ENCODE measurements around the gene UBR7.
"Not testable (repeated sequence)": the region's sequence is repeated elsewhere in the genome, so short reads cannot be mapped to it uniquely, and the experiment has no call there.

Gene UBR7

GRCh38 chr14:93199031-93199430 lies 8.0 kb upstream of the UBR7 start:
- no peak for DNase-seq

- no peak for DNase-seq
Observed at GRCh38 chr14:93200553-93200952, 6.5 kb upstream of the UBR7 start.

- DNase-seq: no peak
Observed at GRCh38 chr14:93201155-93201704, 5.8 kb upstream of the UBR7 start.

GRCh38 chr14:93207468-93208308 lies 632 bp downstream of the UBR7 start:
- no peak for DNase-seq

- DNase-seq: no peak
Observed at GRCh38 chr14:93212432-93212831, 5.4 kb downstream of the UBR7 start.

GRCh38 chr14:93214598-93214997 lies 7.5 kb downstream of the UBR7 start:
- DNase-seq: no peak

GRCh38 chr14:93219103-93219726 lies 12.2 kb downstream of the UBR7 start:
- no peak for DNase-seq

GRCh38 chr14:93220509-93220908 lies 13.5 kb downstream of the UBR7 start:
- DNase-seq: no peak

- DNase-seq: no peak
Observed at GRCh38 chr14:93223565-93223964, 16.5 kb downstream of the UBR7 start.

GRCh38 chr14:93228550-93228949 lies 21.5 kb downstream of the UBR7 start:
- no peak for DNase-seq

- DNase-seq: no peak
Observed at GRCh38 chr14:93230539-93230938, 23.5 kb downstream of the UBR7 start.

- DNase-seq: peak; percentile 70
Observed at GRCh38 chr14:93231129-93231979, 24.3 kb downstream of the UBR7 start.

GRCh38 chr14:93232159-93232558 lies 25.1 kb downstream of the UBR7 start:
- DNase-seq: no peak

- not testable (repeated sequence) for DNase-seq
Observed at GRCh38 chr14:93233078-93233477, 26.0 kb downstream of the UBR7 start.

- DNase-seq: no peak
Observed at GRCh38 chr14:93234798-93235197, 27.7 kb downstream of the UBR7 start.

- no peak for DNase-seq
Observed at GRCh38 chr14:93239869-93240677, 33.0 kb downstream of the UBR7 start.

GRCh38 chr14:93240678-93241000 lies 33.6 kb downstream of the UBR7 start:
- no peak for DNase-seq

- no peak for DNase-seq
Observed at GRCh38 chr14:93245764-93246420, 38.8 kb downstream of the UBR7 start.

- DNase-seq: no peak
Observed at GRCh38 chr14:93246534-93246933, 39.5 kb downstream of the UBR7 start.

GRCh38 chr14:93249128-93249831 lies 42.2 kb downstream of the UBR7 start:
- no peak for DNase-seq

- no peak for DNase-seq
Observed at GRCh38 chr14:93262446-93262845, 55.4 kb downstream of the UBR7 start.

Data from retina (tissue), 1 donor.